Mucosa of gallbladder (tissue), 1 donor: ENCODE measurements around the gene CDHR5. TPM values are rescaled to one million over a fixed set of nuclear protein-coding genes. Genes with fewer than 3 reads are reported as not detected.
"Not testable (repeated sequence)": the region's sequence is repeated elsewhere in the genome, so short reads cannot be mapped to it uniquely, and the experiment has no call there.

Experiments used
- DNase-seq: peaks from one replicate; pipeline ENCODE4 v3.0.0-alpha.2; 2020; ENCODE audit warnings: low spot score
- total RNA-seq: library from RNA; stranded (reverse); gene quantifications from one replicate; pipeline ENCODE4 v1.2.1, GENCODE V29; 2021
- donor health status: DM: no; HTN: no; CAD: no.

Gene CDHR5
- total RNA-seq, 1 donor from 2014 or later = 89.6 TPM

DNA sequence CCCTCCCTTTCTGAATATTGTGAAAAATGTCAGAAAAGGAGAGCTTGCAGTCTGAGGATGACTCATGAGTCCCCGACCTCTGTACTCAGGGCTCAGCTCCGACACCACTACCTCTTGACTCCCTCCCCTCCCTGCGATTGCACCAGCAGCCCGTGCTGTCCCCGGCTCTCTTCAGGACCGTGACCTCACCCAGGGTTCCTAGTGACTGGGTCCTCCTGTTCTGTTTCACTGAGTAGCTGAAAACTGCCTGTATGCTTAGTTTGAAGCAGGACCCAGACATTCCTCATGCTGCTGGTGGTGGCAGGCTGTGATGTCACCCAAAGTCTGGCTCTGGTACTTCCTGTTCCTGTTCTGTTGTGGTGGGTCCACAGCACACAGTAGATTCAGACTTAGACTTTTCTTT lies 36.8 kb downstream of the CDHR5 start:
- peak; percentile 44 for DNase-seq

DNA sequence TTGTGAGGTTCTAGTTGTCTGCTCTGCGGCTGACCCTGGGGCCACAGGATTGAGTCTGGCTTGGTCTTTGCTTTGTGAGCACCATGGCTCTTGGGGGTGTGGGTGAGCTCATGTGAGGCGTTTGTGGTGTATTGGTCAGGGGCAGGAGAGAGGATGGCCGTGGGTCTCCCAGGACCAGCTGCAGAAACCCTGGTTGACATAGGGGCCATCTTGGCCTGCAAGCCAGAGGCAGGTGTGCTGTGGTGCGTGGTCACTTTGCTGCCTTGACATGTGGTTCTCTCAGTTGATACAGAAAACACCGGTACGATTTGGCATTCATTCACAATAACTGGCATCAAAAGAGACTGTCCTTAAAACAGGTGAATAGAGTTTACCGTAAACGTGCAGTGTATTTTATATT lies 37.2 kb downstream of the CDHR5 start:
- no peak for DNase-seq

DNA sequence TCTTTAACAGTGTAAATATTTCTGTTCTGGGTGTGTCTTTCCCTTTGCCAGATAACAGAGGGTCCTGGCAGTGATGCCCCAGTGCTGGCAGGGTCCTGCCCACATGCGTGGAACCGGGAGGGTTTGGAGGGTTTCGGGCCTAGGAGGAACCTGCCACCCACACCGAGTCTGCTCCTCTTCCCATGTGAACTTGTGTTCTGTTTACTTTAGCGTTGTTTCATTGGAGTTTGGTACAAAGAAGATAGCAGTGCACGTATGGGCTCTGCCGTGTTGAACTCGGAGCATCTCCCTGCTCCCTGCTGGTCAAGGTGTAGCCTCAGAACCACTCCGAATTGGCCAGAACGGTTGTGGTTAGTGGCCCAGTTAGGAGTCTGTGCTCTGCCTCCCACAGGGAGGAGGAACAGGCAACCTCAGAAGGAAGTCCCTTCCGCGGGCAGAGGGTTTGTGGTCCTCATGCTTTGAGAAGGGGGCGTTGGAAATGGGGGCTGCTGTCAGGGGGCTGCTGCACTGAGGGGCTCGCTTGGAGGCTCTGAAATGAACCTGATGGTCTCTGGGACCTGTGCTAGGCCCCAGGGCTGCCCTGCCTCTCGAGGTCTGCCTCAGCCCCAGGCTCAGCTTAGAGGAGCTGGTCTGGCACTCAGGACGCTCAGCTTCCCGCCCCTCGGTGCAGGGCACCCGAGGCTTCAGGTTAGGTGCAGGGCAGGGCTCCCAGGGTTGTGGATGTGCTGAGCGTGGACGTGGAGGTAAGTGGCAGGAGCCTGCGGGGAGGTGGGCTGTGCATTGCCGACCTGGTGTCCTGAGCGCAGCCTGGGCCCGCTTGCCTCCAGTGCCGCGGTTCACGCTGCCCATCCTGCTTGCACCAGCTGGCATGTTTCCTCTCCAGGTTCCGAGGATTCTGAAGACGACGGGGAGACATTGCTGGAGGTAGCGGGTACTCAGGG lies 38.1 kb downstream of the CDHR5 start:
- no peak for DNase-seq

DNA sequence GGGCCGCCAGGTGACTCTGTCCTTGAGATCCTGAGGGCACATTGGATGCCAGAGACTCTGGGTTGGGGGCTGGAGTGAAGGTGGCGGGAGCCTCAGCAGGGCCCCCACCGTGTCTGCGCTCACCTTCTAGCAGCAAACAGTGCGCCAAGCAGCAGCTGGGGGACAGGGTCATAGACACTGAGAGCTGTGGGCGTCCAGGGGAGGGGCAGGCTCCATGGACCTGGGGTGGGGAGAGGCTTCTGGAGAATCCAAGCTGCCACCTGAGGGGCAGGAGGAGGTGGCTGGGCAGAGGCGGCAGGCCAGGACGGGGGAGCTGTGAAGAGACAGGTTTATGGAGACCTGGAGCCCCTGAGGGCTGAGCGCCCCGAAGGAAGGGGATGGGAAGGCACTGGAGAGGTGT lies 40.5 kb downstream of the CDHR5 start:
- no peak for DNase-seq

DNA sequence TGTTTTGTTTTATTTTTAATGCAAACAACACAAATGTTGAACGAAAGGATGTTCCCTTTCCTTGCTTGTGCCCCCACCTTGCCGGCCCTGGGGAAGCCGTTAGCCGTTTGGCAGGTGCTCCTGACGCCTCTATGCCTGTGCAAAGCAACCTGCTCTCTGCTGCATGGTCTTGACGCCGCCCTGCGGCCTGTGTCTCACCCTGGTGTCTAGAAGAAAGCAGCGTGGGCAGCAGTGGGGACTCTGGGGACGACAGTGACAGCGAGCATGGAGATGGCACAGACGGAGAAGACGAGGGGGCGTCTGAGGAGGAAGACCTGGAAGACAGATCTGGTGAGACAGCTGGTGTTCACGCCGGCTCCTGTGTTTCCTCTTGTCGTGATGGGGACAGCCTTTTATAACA lies 43.0 kb downstream of the CDHR5 start:
- DNase-seq = no peak

DNA sequence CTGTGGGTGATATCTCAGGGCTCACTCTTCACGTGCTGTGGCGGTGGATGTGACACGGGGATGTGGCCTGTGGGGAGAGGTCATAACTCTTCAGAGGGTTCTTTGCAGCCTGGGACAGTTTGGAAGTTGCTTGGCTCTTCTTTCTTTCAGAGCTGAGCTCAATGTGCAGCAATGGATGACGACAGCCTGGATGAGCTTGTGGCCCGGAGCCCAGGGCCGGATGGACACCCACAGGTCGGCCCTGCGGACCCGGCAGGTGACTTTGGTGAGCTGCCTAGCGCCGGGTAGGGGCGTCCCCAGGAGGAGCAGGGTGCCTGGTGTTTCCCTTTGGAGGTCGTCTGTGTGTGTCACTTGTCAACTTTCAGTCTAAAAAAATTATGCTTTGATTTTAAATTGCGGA lies 43.4 kb downstream of the CDHR5 start:
- DNase-seq = no peak

DNA sequence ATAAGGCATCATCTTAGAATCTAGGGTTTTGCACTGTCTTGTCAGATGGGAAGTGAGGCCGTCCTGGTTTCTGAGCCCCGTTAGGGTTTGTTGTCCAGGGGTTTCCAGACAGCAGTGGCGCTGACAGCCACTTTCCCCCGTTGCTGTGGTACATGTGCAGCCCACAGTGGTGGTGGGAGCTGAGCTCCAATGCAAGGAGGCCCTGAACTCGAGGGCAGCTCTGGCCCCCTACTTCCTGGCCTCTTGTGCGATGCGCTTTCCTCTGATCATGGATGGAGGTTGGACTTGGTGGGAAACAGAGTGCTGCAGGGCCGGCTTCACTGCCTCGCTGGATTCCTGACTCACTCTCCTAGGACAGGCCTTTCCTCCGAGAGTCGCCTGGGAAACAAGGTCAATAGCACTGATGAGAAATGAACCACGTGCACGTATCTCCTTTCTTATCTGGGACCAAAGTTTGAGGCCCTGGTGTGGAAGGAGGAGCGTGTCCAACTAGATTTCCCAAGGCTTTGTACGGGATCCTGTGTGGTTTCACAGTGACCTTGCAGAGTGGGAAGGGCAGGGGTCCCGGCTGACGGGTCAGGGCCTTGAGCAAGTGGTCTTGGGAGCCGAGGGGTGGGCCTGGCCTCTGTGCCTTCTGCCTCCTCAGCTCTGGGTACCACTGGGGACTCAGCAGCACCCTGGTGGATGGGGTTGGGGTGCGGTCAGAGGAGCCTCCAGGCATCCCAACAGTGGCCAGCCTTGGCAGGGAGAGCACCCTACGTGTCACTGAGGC lies 44.7 kb downstream of the CDHR5 start:
- DNase-seq = peak; percentile 50

DNA sequence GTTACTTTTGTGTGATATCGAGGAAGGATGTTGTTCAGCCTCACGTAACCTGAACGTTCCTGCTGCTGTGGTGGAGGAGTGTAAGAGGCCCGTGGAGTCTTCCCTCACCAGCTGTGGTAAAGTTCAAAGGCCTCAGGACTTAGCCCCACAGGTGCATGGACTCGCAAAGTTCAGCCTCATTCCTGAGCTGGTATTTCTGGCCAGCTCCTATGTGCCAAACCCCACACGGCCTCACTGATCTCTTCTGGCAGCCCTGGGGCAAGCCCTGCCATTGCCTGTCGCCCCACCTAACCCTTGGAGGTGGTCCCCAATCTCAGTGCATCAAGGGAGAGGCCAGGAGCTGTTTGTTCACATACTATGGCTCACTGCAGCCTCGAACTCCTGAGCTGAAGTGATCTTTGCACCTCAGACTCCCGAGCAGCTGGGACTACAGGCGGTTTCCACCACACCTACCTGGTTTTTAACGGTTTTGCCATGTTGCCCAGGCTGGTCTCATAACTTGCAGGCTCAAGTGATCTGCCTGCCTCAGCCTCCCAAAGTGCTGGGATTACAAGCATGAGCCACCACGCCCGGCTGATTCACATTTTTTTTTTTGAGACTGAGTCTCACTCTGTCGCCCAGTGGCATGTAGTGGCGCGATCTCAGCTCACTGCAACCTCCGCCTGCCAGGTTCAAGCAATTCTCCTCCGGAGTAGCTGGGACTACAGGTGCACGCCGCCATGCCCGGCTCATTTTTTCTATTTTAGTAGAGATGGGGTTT lies 46.3 kb downstream of the CDHR5 start:
- DNase-seq = no peak

DNA sequence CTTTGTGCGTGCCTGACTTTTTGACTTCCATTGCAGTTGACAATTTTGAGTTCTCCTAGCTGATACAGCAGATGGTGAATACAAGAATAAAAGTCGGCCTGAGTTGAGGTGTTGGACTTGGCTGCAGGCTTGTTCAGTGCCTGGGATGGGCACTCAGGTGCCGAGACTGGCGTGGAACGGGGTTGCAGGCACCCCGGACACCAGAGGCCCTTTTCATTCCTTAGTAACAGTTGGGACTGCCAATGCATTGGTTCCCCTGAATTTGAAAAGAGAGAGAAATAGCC lies 47.2 kb downstream of the CDHR5 start:
- DNase-seq = no peak

DNA sequence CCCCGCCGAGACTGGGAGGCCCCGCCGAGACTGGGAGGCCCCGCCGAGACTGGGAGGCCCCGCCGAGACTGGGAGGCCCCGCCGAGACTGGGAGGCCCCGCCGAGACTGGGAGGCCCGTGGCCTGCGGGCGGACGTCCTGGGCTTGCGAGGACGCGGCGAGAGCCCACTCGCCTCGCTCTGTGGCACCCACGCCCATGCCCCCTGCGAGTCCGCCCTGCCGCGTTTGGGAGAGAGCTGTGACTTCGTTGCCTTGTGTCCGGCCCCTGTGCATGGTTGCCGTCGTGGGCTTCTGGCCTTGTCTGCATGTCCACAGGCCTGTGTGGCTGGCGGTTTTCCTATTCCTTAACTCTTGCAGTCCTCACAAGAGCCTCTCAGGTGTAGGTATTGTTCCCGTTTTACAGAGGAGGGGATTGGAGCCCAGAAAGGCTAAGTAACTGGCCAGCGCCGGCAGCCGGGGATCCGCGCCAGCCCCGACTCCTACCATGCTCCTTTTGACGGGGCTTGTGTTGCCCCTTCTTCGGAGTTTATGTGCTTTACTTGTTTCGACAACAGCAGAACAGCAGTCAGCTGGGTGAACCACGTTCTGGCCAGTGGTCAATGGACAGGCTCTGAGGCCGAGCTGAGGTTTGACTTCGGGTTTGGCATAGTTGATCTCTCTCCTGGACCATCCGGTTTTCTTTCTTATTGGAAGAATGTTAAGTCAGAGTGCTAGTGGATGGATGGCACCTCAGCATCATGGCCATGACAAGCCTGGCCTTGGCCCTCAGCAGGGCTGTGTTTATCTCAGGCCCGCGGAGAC lies 47.7 kb downstream of the CDHR5 start:
- no peak for DNase-seq

DNA sequence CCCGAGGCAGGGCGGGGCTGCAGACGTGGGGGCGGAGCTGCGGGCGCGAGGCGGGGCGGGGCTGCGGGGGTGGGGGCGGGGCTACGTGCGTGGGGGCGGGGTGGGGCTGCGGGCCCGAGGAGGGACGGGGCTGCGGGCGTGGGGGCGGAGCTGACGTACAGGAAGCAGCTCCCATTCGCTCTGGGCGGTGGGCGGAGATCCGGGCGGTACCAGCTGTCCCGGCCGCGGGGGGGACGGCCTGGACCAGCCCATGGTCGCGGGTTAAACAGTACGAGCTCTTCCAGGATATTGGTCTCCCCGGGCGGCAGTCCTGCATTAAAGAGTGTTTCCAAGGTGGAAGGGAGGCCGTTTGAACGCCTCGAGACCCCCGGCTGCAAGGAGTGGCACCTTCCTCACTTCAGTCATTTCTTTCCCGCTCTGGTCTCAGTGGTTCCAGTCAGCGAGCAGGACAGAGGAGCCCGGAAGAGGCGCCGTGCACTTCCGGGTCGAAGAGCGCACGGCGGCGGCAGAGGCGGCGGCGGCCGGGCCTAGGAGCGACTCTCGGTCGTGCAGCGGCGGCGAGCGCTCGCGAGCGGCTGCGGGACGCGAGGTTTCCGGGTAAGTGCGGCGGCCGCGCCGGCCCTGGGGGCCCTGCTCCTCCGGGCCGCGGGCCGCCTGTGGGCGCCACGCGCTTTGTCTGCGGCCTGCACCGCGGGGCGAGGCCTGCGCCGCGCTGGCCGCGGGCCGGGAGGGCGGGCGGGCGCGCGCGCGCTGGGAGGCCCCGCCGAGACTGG lies 48.6 kb downstream of the CDHR5 start, which contains the start of gene PHRF1:
TSS of gene PHRF1 (plus strand) at position 475 of the 773 bp plus-strand sequence. CDS start 5,043 bp downstream, outside the sequence.
- peak; percentile 96 for DNase-seq

DNA sequence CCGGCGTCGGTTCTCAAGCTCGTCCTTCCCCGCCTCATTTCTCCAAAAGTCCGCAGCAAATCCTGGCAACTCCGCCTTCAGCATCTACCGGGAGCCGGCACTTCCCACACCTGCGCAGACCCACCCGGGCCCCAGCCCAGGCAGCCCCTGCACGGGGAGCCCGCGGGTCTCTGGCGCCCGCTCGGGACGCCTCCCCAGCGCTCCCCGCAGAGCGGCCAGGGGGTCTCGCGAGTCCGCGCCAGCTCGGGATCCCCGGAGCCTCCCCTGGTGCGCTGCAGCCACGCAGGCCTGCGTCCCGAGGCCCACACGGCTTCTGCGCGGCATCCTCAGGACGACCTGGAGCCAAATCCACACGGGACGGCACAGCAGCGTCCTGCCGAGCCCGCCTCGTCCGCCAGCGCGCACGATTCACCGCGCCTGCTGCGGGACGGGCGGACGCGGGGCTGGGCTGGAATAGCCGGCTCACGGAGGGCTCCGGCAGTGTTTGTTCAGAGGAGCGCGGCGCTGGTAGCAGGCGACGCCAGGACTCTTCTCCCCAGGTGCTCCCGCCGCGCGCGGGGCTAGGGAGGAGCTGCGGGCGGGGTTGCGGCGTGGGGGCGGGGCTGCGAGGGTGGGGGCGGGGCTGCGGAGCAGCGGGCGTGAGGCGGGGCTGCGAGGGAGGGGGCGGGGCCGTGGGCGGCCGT lies 49.3 kb downstream of the CDHR5 start:
- no peak for DNase-seq

DNA sequence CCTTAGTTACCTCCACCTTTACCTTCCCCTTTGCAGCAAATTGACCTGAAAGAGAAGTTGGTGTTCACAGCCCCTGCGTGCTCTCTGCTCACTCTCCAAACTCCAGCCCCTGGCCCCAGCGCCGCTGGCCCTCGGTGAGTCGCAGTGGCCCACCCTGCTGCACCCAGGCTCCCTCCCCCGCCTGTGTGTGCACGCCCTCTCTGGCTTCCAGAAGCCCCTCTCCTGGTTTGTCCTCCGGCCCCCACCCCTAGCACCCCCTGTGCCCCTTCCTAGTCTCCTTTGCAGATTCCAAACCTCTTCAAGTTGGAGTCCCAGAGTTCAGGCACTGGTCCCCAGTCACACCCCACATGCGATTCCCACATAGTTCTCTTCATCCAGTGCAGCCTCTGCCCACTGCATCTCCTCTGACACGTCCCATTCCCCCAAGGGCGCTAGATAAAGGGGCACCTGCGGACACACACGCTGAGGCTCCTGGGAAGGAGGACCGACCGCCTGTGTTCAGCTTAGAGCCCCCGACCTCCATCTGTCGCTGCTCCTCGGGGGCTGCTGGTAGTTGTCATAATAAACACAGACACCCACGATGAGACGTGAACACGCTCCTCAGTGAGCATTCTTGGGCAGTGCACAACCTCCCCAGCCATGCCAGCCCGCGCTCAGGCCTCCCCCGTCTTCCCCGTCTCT lies 50.0 kb downstream of the CDHR5 start:
- no peak for DNase-seq

DNA sequence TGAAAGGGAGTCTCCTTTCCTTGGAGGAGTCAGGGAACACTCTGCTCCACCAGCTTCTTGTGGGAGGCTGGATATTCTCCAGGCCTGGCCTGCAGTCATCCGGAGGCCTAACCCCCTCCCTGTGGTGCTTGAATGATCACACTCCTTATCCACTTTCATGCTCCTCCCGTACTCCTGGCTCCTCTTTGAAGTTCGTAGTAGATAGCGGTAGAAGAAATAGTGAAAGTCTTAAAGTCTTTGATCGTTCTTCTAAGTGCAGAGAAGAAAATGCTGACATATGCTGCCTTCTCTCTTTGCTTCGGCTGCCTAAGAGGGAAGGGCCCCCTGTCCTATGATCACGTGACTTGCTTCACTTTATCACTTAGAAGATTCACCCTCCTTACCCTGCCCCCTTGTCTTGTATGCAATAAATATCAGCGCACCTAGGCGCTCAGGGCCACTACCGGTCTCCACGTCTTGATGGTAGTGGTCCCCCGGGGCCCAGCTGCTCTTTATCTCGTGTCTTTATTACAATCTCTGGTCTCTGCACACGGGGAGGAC lies 50.7 kb downstream of the CDHR5 start:
- DNase-seq = not testable (repeated sequence)

DNA sequence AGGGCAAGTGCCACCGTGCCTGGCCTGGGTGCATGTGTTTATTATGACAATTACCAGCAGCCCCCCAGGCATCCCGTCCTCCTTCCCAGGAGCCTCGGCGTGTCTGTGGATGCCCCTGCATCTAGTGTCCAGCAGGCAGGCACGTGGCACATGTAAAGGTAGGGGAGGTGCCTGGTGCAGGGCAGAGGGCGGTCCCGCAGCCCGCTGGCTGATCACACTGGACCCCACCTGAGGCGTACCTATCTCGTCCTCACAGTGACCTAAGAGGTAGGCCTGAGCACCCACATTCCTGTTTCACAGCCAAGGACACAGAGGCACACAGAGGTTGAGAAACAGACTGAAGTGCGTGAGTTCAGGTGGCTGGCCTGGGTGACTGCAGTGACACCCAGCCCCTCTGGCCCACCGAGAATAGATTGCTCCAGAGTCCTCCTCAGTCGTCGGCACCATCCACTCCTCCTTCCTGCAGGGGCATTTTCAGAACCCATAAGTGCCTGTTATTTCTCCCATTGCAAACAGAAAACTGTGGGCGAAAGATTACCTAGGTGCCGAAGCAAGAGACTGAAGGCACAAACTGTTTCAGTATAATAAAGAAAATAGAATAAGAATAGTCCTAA lies 51.5 kb downstream of the CDHR5 start:
- no peak for DNase-seq

DNA sequence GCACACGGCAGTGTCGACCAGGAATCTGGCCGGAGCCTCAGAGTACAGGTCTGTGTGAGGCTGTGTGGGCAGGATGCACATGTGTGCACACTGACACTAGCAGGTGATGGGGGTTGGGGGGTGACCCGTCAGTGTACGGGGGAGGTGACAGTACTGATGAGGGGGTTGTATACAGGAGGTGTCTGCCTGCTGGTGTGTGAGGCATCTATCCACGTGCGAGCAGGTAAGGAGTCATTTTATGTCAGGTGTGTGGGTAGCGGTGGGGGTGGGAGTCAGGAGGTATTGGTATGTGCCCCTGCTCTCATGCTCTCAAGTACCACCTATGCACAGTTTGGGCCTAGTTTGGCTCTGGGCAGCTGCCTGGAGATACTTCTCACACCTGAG lies 53.0 kb downstream of the CDHR5 start:
- no peak for DNase-seq

DNA sequence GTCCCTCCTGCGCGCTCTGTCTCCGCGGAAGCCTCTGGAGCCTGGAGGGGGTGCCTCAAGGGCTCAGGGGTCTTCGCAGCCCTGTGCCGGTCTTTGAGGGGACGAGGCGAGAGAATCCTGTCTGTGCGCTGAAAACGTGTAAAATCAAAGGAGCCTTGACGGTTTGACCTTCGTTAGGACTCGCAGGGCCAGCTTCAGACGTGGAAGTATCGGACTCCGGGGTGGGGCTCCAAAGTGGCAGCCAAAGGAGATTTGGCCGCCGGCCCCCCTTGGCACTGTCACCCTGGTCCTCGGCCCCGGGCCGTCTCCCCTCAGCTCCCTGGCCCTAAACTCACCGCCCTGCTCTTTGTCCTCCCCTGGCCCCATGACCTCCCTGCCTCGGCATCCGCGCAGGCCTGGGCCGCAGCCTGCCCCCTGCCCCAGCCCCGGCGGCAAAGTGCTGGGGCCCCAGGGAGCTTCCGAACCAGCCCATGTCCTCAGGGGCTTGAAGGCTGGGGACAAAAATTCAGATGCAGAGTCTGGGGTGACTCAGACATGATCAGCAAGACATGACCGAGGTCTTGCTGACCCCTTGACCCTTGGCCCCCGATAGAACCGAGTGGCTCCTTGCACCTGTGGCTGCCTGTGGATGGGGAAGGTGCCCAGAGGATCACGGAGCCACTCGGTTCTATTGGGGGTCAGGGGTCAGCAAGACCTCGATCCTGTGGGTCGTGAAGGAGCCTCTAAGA lies 55.4 kb downstream of the CDHR5 start:
- DNase-seq = no peak
